Keratinocyte (primary cell): Measurements from ENCODE around the gene CCDC158. TPM values are rescaled to one million over a fixed set of nuclear protein-coding genes. Genes with fewer than 3 reads are reported as not detected.
A peak's percentile ranks its signal among the peaks of the same experiment; 100 is the strongest.

Source experiments
- DNase-seq: peaks from one replicate; pipeline ENCODE4 v3.0.0-alpha.2; 2011; ENCODE audit warnings: low read depth, missing footprints, low spot score
- FAIRE-seq: peaks from 2 replicates; lab custom pipeline; 2011; peaks lifted over from hg19 to GRCh38; lab: Jason Lieb, UNC
- H2AFZ ChIP-seq: 2 replicates; pipeline ENCODE4 v1.6.0; 2012; ENCODE audit warnings: low read length, control low read depth, inconsistent platforms; ENCODE audit not compliant: control insufficient read depth
- H3K27ac ChIP-seq: 2 replicates; pipeline ENCODE4 v1.5.1; 2011; ENCODE audit warnings: low read length; ENCODE audit not compliant: control insufficient read depth, insufficient read depth
- H3K27me3 ChIP-seq: 3 replicates; pipeline ENCODE4 v1.6.0; 2011; ENCODE audit warnings: low read length; ENCODE audit not compliant: control insufficient read depth, insufficient read depth; ENCODE audit errors: extremely low read depth
- H3K36me3 ChIP-seq, 2 experiments: 2 replicates in 1 of 2; 3 replicates in 1 of 2; pipeline ENCODE4 v1.5.1; 2011; ENCODE audit warnings: low read length in 2 of 2, mild to moderate bottlenecking in 1 of 2; ENCODE audit not compliant: control insufficient read depth in 2 of 2, insufficient read depth in 2 of 2; ENCODE audit errors: extremely low read depth in 1 of 2
- H3K4me1 ChIP-seq: 3 replicates; pipeline ENCODE4 v1.5.1; 2011; ENCODE audit warnings: low read length; ENCODE audit not compliant: control insufficient read depth, insufficient read depth; ENCODE audit errors: extremely low read depth
- H3K4me2 ChIP-seq: 3 replicates; pipeline ENCODE4 v1.6.0; 2011; ENCODE audit warnings: low read depth, low read length; ENCODE audit not compliant: control insufficient read depth, insufficient read depth; ENCODE audit errors: extremely low read depth
- H3K4me3 ChIP-seq, 3 experiments: fragments of 200-600 bp in 1 of 3; sonication (generic) in 1 of 3; 2 replicates in 2 of 3; 3 replicates in 1 of 3; pipeline ENCODE4 v1.5.1; 2011 to 2016; ENCODE audit warnings: low read length in 3 of 3, mild to moderate bottlenecking in 3 of 3, control low read depth in 2 of 3, inconsistent platforms in 1 of 3, low read depth in 1 of 3, mixed read lengths in 1 of 3, mixed run types in 1 of 3, moderate library complexity in 1 of 3; ENCODE audit not compliant: control insufficient read depth in 2 of 3, insufficient read depth in 2 of 3; ENCODE audit errors: extremely low read depth in 1 of 3
- H3K79me2 ChIP-seq: 2 replicates; pipeline ENCODE4 v1.6.0; 2012; ENCODE audit warnings: low read length; ENCODE audit not compliant: control insufficient read depth, insufficient read depth
- H3K9ac ChIP-seq: 3 replicates; pipeline ENCODE4 v1.6.0; 2011; ENCODE audit warnings: low read length; ENCODE audit not compliant: control insufficient read depth, insufficient read depth; ENCODE audit errors: extremely low read depth
- H3K9me1 ChIP-seq: 3 replicates; pipeline ENCODE4 v1.6.0; 2011; ENCODE audit warnings: low read length; ENCODE audit not compliant: control insufficient read depth, insufficient read depth; ENCODE audit errors: extremely low read depth
- H3K9me3 ChIP-seq: 2 replicates; pipeline ENCODE4 v1.5.1; 2012; ENCODE audit warnings: low read depth, low read length; ENCODE audit not compliant: control insufficient read depth
- H4K20me1 ChIP-seq: 3 replicates; pipeline ENCODE4 v1.6.0; 2011; ENCODE audit warnings: low read length; ENCODE audit not compliant: control insufficient read depth, insufficient read depth; ENCODE audit errors: extremely low read depth
- EZH2 ChIP-seq: IDR thresholded peaks from one replicate; pipeline ENCODE4 v1.6.1; 2012; ENCODE audit warnings: inconsistent platforms, mild to moderate bottlenecking, low read length, moderate library complexity
- dilution Hi-C: fragments of 300-500 bp; cut with MboI; formaldehyde crosslinking; loops from one replicate; pipeline ENCODE4 v1.7.0; 2020; ENCODE audit warnings: low sequenced_read_pairs; ENCODE audit not compliant: extremely low pct_ligation_motif_present
- polyA plus RNA-seq, 5 experiments: library from polyadenylated mRNA; depleted of rRNA in 3 of 5; stranded (reverse) in 3 of 5; stranded (forward) in 1 of 5; unstranded in 1 of 5; fragments of >200 nt; gene quantifications; 1 replicate in 1 of 5; 2 replicates in 3 of 5; 3 replicates in 1 of 5; pipeline versions ENCODE4 v1.2.1 to v1.2.3, GENCODE V29; 2011 to 2012; ENCODE audit warnings: missing spikeins in 2 of 5, low read depth in 1 of 5, low replicate concordance in 1 of 5
- TF ChIP-seq, protein P1 (sequence below), 3 experiments: IDR thresholded peaks in 1 of 3; conservative IDR thresholded peaks in 1 of 3; optimal IDR thresholded peaks in 1 of 3; 2 replicates in 2 of 3; 3 replicates in 1 of 3; pipeline versions ENCODE3 to v1.5.1; 2011; ENCODE audit warnings: low read length in 3 of 3, mild to moderate bottlenecking in 3 of 3, moderate library complexity in 2 of 3, control low read depth in 1 of 3, inconsistent platforms in 1 of 3; ENCODE audit not compliant: insufficient read depth in 2 of 3; ENCODE audit errors: extremely low read depth in 1 of 3

Gene CCDC158
- polyA plus RNA-seq, 1 donor (not counting 4 experiments of a cell fraction or from before 2014, with no cell fraction given), result not detected

DNA sequence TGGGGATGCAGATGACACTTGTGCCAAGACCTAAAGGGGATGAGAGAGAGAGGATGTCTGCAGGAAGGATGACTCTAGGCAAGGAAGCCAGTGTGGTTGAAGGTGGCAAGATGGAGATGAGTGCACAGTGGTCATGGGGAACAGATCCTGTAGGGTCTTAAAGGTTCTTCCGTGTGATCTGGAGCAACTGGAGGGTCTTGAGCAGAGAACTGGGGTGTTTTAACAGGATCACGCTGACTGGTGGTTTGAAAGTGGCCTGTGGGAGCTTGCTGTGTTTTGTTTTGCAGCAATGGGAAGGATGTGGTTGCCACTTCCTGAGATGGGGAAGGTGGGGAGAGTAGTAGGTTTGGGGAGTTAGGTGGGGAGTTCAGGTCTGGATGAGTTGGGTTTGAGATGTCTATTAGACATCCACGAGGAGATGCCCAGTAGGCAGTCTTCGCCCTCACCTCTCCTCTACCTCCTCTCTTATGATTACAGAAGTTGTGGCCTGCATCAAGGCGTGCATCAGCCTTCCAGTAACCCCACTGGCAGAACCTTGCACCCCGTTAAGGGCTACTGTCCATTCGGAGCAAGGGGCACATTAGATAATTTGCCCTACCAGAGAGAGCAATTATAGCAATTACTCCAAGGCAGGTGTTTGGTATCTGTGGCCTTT lies 115.8 kb downstream of the CCDC158 start:
- dilution Hi-C loops, result no loop called here
- Histone ChIP-seq H3K27ac (no peak overlapping the region), H2AFZ (peak overlapping the region; percentile 90), H3K4me2 (peak overlapping the region; percentile 68), H3K36me3 (peaks cover 0 to 5% of the 10 kb centered on the region in 2 experiments), H3K79me2 (no peaks in the 10 kb centered on the region), H3K9me3 (no peaks in the 10 kb centered on the region), H3K27me3 (no peaks in the 10 kb centered on the region), H4K20me1 (no peaks in the 10 kb centered on the region), H3K9me1 (no peaks in the 10 kb centered on the region), H3K4me3 (no peak overlapping the region), H3K4me1 (peaks cover 9% of the 10 kb centered on the region), H3K9ac (no peak overlapping the region)
- DNase-seq (no peak), FAIRE-seq (no peak)
- no peak for TF ChIP-seq EZH2
- TF ChIP-seq, protein P1, sequence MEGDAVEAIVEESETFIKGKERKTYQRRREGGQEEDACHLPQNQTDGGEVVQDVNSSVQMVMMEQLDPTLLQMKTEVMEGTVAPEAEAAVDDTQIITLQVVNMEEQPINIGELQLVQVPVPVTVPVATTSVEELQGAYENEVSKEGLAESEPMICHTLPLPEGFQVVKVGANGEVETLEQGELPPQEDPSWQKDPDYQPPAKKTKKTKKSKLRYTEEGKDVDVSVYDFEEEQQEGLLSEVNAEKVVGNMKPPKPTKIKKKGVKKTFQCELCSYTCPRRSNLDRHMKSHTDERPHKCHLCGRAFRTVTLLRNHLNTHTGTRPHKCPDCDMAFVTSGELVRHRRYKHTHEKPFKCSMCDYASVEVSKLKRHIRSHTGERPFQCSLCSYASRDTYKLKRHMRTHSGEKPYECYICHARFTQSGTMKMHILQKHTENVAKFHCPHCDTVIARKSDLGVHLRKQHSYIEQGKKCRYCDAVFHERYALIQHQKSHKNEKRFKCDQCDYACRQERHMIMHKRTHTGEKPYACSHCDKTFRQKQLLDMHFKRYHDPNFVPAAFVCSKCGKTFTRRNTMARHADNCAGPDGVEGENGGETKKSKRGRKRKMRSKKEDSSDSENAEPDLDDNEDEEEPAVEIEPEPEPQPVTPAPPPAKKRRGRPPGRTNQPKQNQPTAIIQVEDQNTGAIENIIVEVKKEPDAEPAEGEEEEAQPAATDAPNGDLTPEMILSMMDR (optimal IDR thresholded peaks at IDR 0.05 in 1 of 3, IDR thresholded peaks at IDR 0.05 in 1 of 3, conservative IDR thresholded peaks at IDR 0.05 in 1 of 3; ENCODE audit: extremely low read depth in 1 of 3, insufficient read depth in 2 of 3, low read length in 3 of 3), result no peak

DNA sequence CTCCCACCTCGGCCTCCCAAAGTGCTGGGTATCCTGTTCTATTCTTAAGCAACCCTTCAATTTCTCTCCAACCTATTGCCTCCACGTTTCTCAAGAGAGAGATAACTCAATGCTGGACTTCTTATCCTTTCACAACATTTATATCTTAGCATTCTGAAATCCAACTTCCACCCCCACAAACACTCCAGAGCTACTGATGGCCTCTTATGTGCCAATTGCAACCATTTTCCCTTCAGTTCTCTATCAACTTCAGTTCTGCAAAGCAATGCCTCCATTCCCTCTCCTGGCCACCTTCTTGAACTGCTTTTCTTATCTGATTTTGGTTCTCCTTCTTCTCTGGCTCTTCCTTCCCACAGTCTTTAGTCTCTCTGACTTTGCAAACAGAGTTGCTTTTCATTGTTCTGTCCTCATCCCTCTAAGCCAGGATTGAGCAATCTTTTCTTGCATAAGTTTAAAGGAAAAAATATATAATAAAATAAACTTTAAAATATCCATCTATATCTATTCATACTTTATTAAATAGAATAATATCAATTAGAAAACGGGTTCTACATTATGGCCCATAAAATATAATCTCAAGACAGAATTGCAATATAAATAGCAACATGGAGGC lies 118.0 kb downstream of the CCDC158 start:
- Histone ChIP-seq H4K20me1 (no peaks in the 10 kb centered on the region), H3K9ac (no peak overlapping the region), H3K4me2 (no peak overlapping the region), H3K9me1 (no peaks in the 10 kb centered on the region), H3K4me1 (peaks cover 9% of the 10 kb centered on the region), H3K27me3 (no peaks in the 10 kb centered on the region), H3K79me2 (no peaks in the 10 kb centered on the region), H3K27ac (no peak overlapping the region), H3K36me3 (no peaks in the 10 kb centered on the region), H2AFZ (no peak overlapping the region), H3K4me3 (no peak overlapping the region), H3K9me3 (no peaks in the 10 kb centered on the region)
- no peak for TF ChIP-seq EZH2
- TF ChIP-seq, protein P1 (optimal IDR thresholded peaks at IDR 0.05 in 1 of 3, IDR thresholded peaks at IDR 0.05 in 1 of 3, conservative IDR thresholded peaks at IDR 0.05 in 1 of 3; ENCODE audit: extremely low read depth in 1 of 3, insufficient read depth in 2 of 3, low read length in 3 of 3), result no peak
- dilution Hi-C loops, result no loop called here
- no peak for FAIRE-seq
- no peak for DNase-seq
